Measurements from ENCODE around the gene ARL2BP.
"Not testable (repeated sequence)": the region's sequence is repeated elsewhere in the genome, so short reads cannot be mapped to it uniquely, and the experiment has no call there.

Gene ARL2BP

DNA sequence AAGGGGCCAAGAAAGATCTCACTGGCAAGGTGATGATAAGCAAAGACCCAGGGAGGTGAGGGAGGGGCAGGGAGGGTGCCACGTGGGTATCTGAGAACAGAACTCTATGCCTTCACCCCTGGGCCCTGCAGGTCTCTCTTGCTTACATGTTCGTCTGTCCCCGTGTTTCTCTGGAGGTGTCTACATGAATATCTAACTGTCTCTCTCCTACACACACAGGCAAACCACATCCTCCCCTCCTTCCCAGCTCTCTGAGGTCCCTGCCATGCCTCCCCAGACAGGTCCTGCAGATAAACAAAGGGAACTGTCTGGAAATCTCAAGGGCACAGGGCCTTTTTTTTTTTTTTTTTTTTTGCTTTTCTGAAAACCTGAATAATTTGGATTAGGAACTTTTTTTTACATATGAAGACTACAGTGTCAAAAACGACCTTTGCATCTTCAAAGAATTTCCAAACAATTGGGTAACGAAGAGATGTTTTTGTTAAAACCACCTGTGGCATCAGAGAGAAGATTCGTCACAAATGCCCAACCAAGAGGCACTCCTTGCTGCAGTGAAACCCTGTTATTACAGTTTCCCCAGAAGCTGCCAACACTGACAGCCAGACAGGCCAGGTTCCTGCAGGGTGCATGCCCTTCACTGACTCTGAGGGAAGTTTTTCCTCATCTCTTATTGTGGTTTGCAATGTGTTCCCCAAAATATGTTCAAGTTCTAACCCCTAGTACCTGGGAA is 21.6 kb downstream of the ARL2BP start:
- DNase-seq (ENCODE audit: extremely low read depth, insufficient read length): no peak
- Histone ChIP-seq H3K36me3 (ENCODE audit: control insufficient read depth, insufficient read depth, low read length) (no peaks in the 10 kb centered on the region), H3K27me3 (replicated peaks; ENCODE audit: control insufficient read depth, insufficient read depth, low read length) (no peaks in the 10 kb centered on the region), H3K4me3 (replicated peaks; ENCODE audit: low read depth, low read length) (no peak overlapping the region)
- TF ChIP-seq, protein P1, sequence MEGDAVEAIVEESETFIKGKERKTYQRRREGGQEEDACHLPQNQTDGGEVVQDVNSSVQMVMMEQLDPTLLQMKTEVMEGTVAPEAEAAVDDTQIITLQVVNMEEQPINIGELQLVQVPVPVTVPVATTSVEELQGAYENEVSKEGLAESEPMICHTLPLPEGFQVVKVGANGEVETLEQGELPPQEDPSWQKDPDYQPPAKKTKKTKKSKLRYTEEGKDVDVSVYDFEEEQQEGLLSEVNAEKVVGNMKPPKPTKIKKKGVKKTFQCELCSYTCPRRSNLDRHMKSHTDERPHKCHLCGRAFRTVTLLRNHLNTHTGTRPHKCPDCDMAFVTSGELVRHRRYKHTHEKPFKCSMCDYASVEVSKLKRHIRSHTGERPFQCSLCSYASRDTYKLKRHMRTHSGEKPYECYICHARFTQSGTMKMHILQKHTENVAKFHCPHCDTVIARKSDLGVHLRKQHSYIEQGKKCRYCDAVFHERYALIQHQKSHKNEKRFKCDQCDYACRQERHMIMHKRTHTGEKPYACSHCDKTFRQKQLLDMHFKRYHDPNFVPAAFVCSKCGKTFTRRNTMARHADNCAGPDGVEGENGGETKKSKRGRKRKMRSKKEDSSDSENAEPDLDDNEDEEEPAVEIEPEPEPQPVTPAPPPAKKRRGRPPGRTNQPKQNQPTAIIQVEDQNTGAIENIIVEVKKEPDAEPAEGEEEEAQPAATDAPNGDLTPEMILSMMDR (IDR thresholded peaks at IDR 0.05; ENCODE audit: insufficient read depth, low read length, poor library complexity, severe bottlenecking): no peak

DNA sequence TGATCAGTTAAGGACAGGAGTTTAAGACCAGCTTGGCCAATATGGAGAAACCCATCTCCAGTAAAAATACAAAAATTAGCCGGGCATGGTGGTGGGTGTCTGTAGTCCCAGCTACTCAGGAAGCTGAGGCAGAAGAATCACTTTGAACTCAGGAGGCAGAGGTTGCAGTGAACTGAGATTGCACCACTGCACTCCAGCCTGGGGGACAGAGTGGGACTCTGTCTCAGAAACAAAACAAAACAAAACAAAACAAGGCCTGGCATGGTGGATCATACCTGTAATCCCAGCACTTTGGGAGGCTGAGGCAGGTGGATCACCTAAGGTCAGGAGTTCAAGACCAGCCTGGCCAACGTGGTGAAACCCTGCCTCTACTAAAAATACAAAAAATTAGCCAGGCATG is 22.3 kb downstream of the ARL2BP start:
- not testable (repeated sequence) for H3K36me3 ChIP-seq (ENCODE audit: control insufficient read depth, insufficient read depth, low read length); DNase-seq (ENCODE audit: extremely low read depth, insufficient read length); H3K4me3 ChIP-seq (replicated peaks; ENCODE audit: low read depth, low read length); H3K27me3 ChIP-seq (replicated peaks; ENCODE audit: control insufficient read depth, insufficient read depth, low read length)

- H3K27me3 ChIP-seq (replicated peaks; ENCODE audit: control insufficient read depth, insufficient read depth, low read length): no peaks in the 10 kb centered on the region
- H3K36me3 ChIP-seq (ENCODE audit: control insufficient read depth, insufficient read depth, low read length): no peaks in the 10 kb centered on the region
- no peak overlapping the region for H3K4me3 ChIP-seq (replicated peaks; ENCODE audit: low read depth, low read length)
- DNase-seq (ENCODE audit: extremely low read depth, insufficient read length): no peak
- TF ChIP-seq, protein P1 (IDR thresholded peaks at IDR 0.05; ENCODE audit: insufficient read depth, low read length, poor library complexity, severe bottlenecking): no peak
Measured at GRCh38 chr16:57268804-57269800, 24.0 kb downstream of the ARL2BP start.

GRCh38 chr16:57270221-57271062 is 25.4 kb downstream of the ARL2BP start:
- TF ChIP-seq, protein P1 (IDR thresholded peaks at IDR 0.05; ENCODE audit: insufficient read depth, low read length, poor library complexity, severe bottlenecking): no peak
- no peak overlapping the region for H3K4me3 ChIP-seq (replicated peaks; ENCODE audit: low read depth, low read length)
- no peaks in the 10 kb centered on the region for H3K36me3 ChIP-seq (ENCODE audit: control insufficient read depth, insufficient read depth, low read length)
- no peaks in the 10 kb centered on the region for H3K27me3 ChIP-seq (replicated peaks; ENCODE audit: control insufficient read depth, insufficient read depth, low read length)
- no peak for DNase-seq (ENCODE audit: extremely low read depth, insufficient read length)

- DNase-seq (ENCODE audit: extremely low read depth, insufficient read length): no peak
- no peaks in the 10 kb centered on the region for H3K36me3 ChIP-seq (ENCODE audit: control insufficient read depth, insufficient read depth, low read length)
- H3K4me3 ChIP-seq (replicated peaks; ENCODE audit: low read depth, low read length): no peak overlapping the region
- no peaks in the 10 kb centered on the region for H3K27me3 ChIP-seq (replicated peaks; ENCODE audit: control insufficient read depth, insufficient read depth, low read length)
- TF ChIP-seq, protein P1 (IDR thresholded peaks at IDR 0.05; ENCODE audit: insufficient read depth, low read length, poor library complexity, severe bottlenecking): no peak
Measured at GRCh38 chr16:57271063-57271345, 25.9 kb downstream of the ARL2BP start.
